Cerebellar nuclear complex (tissue), 1 donor: ENCODE results near the gene AKR1D1.

ENCODE experiments used
- DNase-seq, 2 experiments: peaks; one replicate each; lab custom pipeline; 2025; lab: John Stamatoyannopoulos, UW

Gene AKR1D1

DNA sequence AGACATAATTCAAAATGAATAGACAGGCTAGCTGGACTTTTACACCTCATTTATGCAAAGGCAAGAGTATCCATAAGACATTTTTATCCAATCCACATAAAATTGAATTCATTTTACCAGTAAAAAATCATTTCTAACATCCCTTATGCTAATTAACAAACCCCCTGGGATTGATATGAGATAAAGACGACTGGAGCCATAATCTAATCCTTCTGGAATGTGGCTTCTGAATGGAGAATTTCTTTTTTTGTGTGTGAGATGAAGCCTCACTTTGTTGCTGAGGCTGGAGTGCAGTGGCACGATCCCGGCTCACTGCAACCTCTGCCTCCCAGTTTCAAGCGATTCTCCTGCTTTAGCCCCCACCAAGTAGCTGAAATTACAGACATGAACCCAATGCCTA is 90.4 kb downstream of the AKR1D1 start:
- no peak for DNase-seq

DNA sequence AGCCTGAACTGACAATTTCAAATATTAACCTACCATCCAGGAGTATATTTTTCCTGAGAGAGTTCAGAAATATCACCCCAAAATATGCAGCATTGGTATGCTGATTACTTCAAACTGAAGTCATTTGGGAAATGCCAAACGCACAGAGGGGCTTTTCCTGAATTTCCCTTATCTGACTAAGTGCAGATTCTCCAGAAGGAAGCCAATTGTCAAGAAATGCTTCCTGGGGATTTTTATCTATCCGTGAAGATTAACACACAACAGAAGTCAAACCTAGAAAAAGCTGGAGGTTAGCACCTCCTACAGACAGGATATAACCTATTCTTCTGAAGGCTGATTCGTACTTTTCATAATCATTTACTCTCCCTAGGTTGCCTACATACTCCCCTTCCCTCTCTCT is 91.0 kb downstream of the AKR1D1 start:
- no peak for DNase-seq

DNA sequence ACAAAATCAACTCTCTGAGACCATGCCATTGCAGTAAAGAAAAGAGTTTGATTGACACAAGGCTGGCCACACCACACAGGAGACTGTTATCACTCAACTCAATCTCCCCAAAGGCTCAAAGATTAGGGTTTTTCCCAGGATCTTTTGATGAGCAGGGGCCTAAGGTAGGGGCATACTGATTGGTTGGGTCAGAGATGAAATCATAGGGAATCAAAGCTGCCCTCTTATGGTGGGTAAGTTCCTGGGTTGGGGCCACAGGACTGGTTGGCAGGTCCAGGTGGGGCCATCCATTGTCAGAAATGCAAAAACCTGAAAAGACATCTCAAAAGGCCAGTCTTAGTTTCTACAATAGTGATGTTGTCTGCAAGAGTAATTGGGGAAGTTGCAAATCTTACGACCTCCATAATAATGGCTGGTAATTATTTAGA is 91.6 kb downstream of the AKR1D1 start:
- no peak for DNase-seq
